Naive thymus-derived CD4-positive, alpha-beta T cell (primary cell): ENCODE data around the gene RPL7A. TPM values are rescaled to one million over a fixed set of nuclear protein-coding genes. Genes with fewer than 3 reads are reported as not detected.

Source experiments
- ATAC-seq: fragments of 150-1000 bp; cut with Tn5 transposase; 2 replicates; pipeline ENCODE4 v1.10.0; 2021; ENCODE audit warnings: mild to moderate bottlenecking, moderate library complexity
- CTCF ChIA-PET: fragments of 350-600 bp; sonication (Branson Sonifier 250); formaldehyde crosslinking; loops from one replicate; lab custom pipeline; 2021; ENCODE audit warnings: antibody characterized with exemption; lab: Charles Lee
- POLR2A ChIA-PET: fragments of 350-600 bp; sonication (Branson Sonifier 250); formaldehyde crosslinking; loops from one replicate; lab custom pipeline; 2021; ENCODE audit warnings: antibody characterized with exemption, inconsistent platforms; lab: Charles Lee
- DNase-seq, 9 donors: peaks; one replicate each; pipeline versions ENCODE4 v3.0.0 to v3.0.0-alpha.2; 2020 to 2022; ENCODE audit warnings: mixed read lengths in 1 of 9
- H3K27ac ChIP-seq: one replicate; pipeline ENCODE4 v1.7.0; 2013; ENCODE audit warnings: mild to moderate bottlenecking, low read depth, low read length, moderate library complexity
- H3K27me3 ChIP-seq, 2 donors: one replicate each; pipeline ENCODE4 v1.7.0; 2013; ENCODE audit warnings: low read length in 2 of 2, mild to moderate bottlenecking in 2 of 2, moderate library complexity in 2 of 2; ENCODE audit not compliant: control insufficient read depth in 2 of 2, insufficient read depth in 2 of 2
- H3K36me3 ChIP-seq, 3 experiments: 1 replicate in 2 of 3; 2 replicates in 1 of 3; pipeline ENCODE4 v1.7.0; 2013; ENCODE audit warnings: low read length in 3 of 3, mild to moderate bottlenecking in 3 of 3, moderate library complexity in 1 of 3; ENCODE audit not compliant: insufficient read depth in 3 of 3, control insufficient read depth in 2 of 3
- H3K4me1 ChIP-seq, 2 donors: one replicate each; pipeline ENCODE4 v1.7.0; 2013; ENCODE audit warnings: low read length in 2 of 2, mild to moderate bottlenecking in 2 of 2, moderate library complexity in 1 of 2; ENCODE audit not compliant: control insufficient read depth in 2 of 2, insufficient read depth in 2 of 2
- H3K4me3 ChIP-seq: 2 replicates; pipeline ENCODE4 v1.7.0; 2013; ENCODE audit warnings: mild to moderate bottlenecking, low read length
- H3K9me3 ChIP-seq, 3 experiments: 1 replicate in 2 of 3; 2 replicates in 1 of 3; pipeline ENCODE4 v1.7.0; 2013; ENCODE audit warnings: low read length in 3 of 3; ENCODE audit not compliant: control insufficient read depth in 2 of 3
- H3K27ac Mint-ChIP-seq, 9 donors: one replicate each; pipeline ENCODE4 v1.8.0; 2020 to 2022; ENCODE audit warnings: mixed read lengths in 9 of 9, mild to moderate bottlenecking in 8 of 9, moderate library complexity in 5 of 9, inconsistent platforms in 2 of 9
- H3K27me3 Mint-ChIP-seq, 5 donors: one replicate each; pipeline ENCODE4 v1.8.0; 2021 to 2022; ENCODE audit warnings: mixed read lengths in 5 of 5, mild to moderate bottlenecking in 1 of 5
- H3K36me3 Mint-ChIP-seq, 5 donors: one replicate each; pipeline ENCODE4 v1.8.0; 2020 to 2022; ENCODE audit warnings: mixed read lengths in 5 of 5, mild to moderate bottlenecking in 3 of 5, inconsistent platforms in 1 of 5
- H3K4me1 Mint-ChIP-seq, 7 donors: one replicate each; pipeline ENCODE4 v1.8.0; 2020 to 2022; ENCODE audit warnings: mixed read lengths in 7 of 7, mild to moderate bottlenecking in 3 of 7, inconsistent platforms in 1 of 7
- H3K4me3 Mint-ChIP-seq, 10 donors: one replicate each; pipeline ENCODE4 v1.8.0; 2020 to 2022; ENCODE audit warnings: mild to moderate bottlenecking in 10 of 10, mixed read lengths in 10 of 10, moderate library complexity in 6 of 10, inconsistent platforms in 2 of 10
- H3K9me3 Mint-ChIP-seq, 11 donors: one replicate each; pipeline ENCODE4 v1.8.0; 2020 to 2022; ENCODE audit warnings: mixed read lengths in 11 of 11, mild to moderate bottlenecking in 4 of 11, inconsistent platforms in 1 of 11, moderate library complexity in 1 of 11
- intact Hi-C, 2 donors: fragments of 100-400 bp; cut with micrococcal nuclease; formaldehyde crosslinking; loops; one replicate each; pipeline ENCODE4 v1.15.1; 2023
- polyA plus RNA-seq, 2 donors: library from polyadenylated mRNA; unstranded; fragments of 300-500 nt; fragmentation: Illumina TruSeq; gene quantifications; one replicate each; pipeline ENCODE4 v1.2.3, GENCODE V29; 2021
- total RNA-seq, 6 experiments: library from RNA in 5 of 6; stranded (reverse) in 5 of 6; gene quantifications; 1 replicate in 5 of 6; 2 replicates in 1 of 6; pipeline ENCODE4 v1.2.3 and lab custom pipeline; 2021 to 2026

The RPL7A gene
- total and polyA plus RNA-seq, 7 experiments from 2014 or later = 1,347 to 2,815 (median 2,127) TPM

DNA sequence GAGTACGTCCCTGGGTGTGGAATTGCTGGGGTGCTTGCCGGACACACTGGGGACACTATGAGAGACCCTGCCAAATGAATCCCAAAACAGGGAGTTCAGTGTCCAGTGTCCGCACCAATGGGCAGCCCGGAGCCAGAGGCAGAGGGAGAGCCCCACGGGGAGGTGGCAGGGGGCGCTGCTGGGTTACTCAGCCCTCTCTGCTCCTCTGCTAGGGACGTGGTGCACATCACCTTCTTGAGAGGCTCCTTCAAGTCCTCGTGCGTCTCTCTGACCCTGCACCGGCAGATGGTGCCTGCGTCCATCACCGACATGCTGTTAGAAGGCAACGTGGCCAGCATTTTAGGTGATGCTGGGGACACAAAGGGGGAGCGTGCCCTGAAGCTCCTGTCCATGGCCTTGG, 48.9 kb downstream of the RPL7A start:
- peak overlapping the region in 2 of 9 donors; percentile 22 to 46 for H3K27ac Mint-ChIP-seq
- ChIA-PET CTCF (interaction anchor here (0.7 kb wide), 1 partner anchor 10 kb away, joined by 4 read pairs; no protein-coding TSS in a partner anchor), POLR2A (no interaction called here)
- H3K27ac ChIP-seq = no peak overlapping the region
- H3K4me1 Mint-ChIP-seq = peaks cover 0 to 3% (median 0%) of the 10 kb centered on the region in 7 donors
- ATAC-seq = no peak
- no peaks in the 10 kb centered on the region for H3K9me3 Mint-ChIP-seq
- H3K4me3 ChIP-seq = no peak overlapping the region
- H3K27me3 ChIP-seq = no peaks in the 10 kb centered on the region
- no peak overlapping the region for H3K4me3 Mint-ChIP-seq
- H3K36me3 ChIP-seq = no peaks in the 10 kb centered on the region
- H3K4me1 ChIP-seq = no peaks in the 10 kb centered on the region
- intact Hi-C loops = no loop called here
- DNase-seq = no peak
- no peaks in the 10 kb centered on the region for H3K36me3 Mint-ChIP-seq
- no peaks in the 10 kb centered on the region for H3K27me3 Mint-ChIP-seq
- H3K9me3 ChIP-seq = no peaks in the 10 kb centered on the region

DNA sequence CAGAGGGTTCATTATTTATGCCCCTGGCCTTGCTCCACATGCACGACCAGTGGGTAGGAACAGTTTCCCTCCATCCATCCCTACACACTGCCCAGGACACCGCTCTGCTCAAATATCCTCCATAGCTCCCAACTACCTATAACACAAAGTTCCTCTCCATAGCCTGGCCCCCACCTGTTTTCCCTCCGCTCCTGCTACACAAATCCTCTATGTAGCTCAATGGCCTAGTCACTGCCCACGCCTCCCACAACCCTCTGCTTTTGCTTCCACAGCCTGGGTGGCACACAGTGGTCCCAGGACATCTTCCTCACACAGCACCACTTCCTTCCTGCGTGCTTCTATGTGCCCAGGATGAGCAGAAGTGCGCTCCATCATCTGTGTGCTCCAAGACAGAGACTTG, 49.4 kb downstream of the RPL7A start:
- no peaks in the 10 kb centered on the region for H3K9me3 ChIP-seq
- peaks cover 0 to 3% (median 0%) of the 10 kb centered on the region in 7 donors for H3K4me1 Mint-ChIP-seq
- H3K4me1 ChIP-seq = no peaks in the 10 kb centered on the region
- no peaks in the 10 kb centered on the region for H3K27me3 ChIP-seq
- H3K27me3 Mint-ChIP-seq = no peaks in the 10 kb centered on the region
- no peak overlapping the region for H3K27ac ChIP-seq
- no peaks in the 10 kb centered on the region for H3K36me3 Mint-ChIP-seq
- no peak overlapping the region for H3K4me3 Mint-ChIP-seq
- DNase-seq (no peak), ATAC-seq (no peak)
- no peak overlapping the region for H3K4me3 ChIP-seq
- intact Hi-C loops = no loop called here
- ChIA-PET POLR2A (no interaction called here), CTCF (interaction anchor here (0.7 kb wide), 1 partner anchor 11 kb away, joined by 4 read pairs; no protein-coding TSS in a partner anchor)
- peaks cover 0 to 4% (median 0%) of the 10 kb centered on the region in 3 experiments for H3K36me3 ChIP-seq
- H3K9me3 Mint-ChIP-seq = no peaks in the 10 kb centered on the region
- peak overlapping the region in 3 of 9 donors; percentile 22 to 46 (median 39) for H3K27ac Mint-ChIP-seq

DNA sequence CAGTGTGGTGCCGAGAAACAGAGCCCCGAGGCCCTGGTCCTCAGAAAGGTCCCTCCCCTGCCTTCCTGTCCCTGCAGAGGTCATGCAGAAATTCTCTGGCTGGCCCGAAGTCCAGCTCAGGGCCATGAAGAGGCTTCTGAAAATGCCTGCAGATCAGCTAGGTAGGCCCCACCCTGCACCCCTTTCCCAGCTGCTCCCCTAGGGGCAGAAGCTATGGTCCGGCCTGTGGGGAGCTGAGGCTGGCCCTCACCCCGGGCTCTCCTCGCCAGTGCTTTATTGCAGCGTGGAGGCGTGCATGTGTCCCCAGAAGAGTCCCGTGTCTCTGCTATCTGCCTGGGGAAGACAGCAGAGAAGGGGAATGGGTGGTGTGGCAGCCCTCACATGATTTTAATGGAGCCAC, 49.9 kb downstream of the RPL7A start:
- Histone ChIP-seq H3K9me3 (no peaks in the 10 kb centered on the region), H3K27me3 (no peaks in the 10 kb centered on the region), H3K4me1 (no peaks in the 10 kb centered on the region), H3K4me3 (no peak overlapping the region), H3K36me3 (peaks cover 0 to 9% (median 0%) of the 10 kb centered on the region in 3 experiments), H3K27ac (no peak overlapping the region)
- intact Hi-C loops = no loop called here
- ATAC-seq (no peak), DNase-seq (no peak)
- H3K27ac Mint-ChIP-seq = no peak overlapping the region
- H3K36me3 Mint-ChIP-seq = no peaks in the 10 kb centered on the region
- H3K4me1 Mint-ChIP-seq = peaks cover 0 to 3% (median 0%) of the 10 kb centered on the region in 7 donors
- POLR2A ChIA-PET = no interaction called here
- CTCF ChIA-PET = no interaction called here
- H3K4me3 Mint-ChIP-seq = no peak overlapping the region
- no peaks in the 10 kb centered on the region for H3K27me3 Mint-ChIP-seq
- H3K9me3 Mint-ChIP-seq = no peaks in the 10 kb centered on the region

DNA sequence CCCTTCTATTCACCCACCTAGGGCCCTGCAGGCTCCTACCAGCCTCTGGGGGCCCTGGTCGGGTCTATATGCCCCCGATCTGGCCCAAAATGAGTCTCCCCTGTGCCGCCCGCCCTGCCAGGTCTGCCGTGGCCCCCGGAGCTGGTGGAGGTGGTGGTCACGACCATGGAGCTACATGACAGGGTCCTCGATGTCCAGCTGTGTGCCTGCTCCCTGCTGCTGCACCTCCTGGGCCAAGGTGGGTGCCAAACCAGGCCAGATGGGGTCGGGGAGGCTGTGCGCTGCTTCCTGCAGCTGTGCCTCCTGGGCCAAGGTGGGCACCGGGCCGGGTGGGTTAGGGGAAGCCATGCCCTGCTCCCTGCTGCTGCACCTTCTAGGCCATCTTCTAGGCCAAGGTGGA, 52.3 kb downstream of the RPL7A start:
- Histone ChIP-seq H3K4me1 (no peaks in the 10 kb centered on the region), H3K27ac (no peak overlapping the region), H3K4me3 (no peak overlapping the region), H3K9me3 (no peaks in the 10 kb centered on the region), H3K27me3 (no peaks in the 10 kb centered on the region), H3K36me3 (peaks cover 0 to 20% (median 0%) of the 10 kb centered on the region in 3 experiments)
- DNase-seq (no peak), ATAC-seq (no peak)
- H3K36me3 Mint-ChIP-seq = peaks cover 0 to 1% (median 0%) of the 10 kb centered on the region in 5 donors
- H3K27ac Mint-ChIP-seq = no peak overlapping the region
- POLR2A ChIA-PET = no interaction called here
- CTCF ChIA-PET = interaction anchor here (1.1 kb wide), 1 partner anchor 214 kb away, joined by 4 read pairs; no protein-coding TSS in a partner anchor
- H3K4me3 Mint-ChIP-seq = no peak overlapping the region
- intact Hi-C loops = no loop called here
- H3K27me3 Mint-ChIP-seq = no peaks in the 10 kb centered on the region
- no peaks in the 10 kb centered on the region for H3K9me3 Mint-ChIP-seq
- H3K4me1 Mint-ChIP-seq = peaks cover 0 to 7% (median 4%) of the 10 kb centered on the region in 7 donors

Other genes with a start within 250 kb of the RPL7A start
- 100 to 1,000 TPM in 2 of 5 experiments, 10 to 100 TPM in 3; 73.9 to 123 (median 79.7) TPM for gene RALGDS, start 227.0 kb upstream of the RPL7A start, total RNA-seq
- 10 to 100 TPM; 17.8 to 35.7 TPM for gene RALGDS, start 227.0 kb upstream of the RPL7A start, polyA plus RNA-seq
- 10 to 100 TPM in 2 of 5 experiments, 1 to 10 TPM in 3; 3.4 to 14.8 (median 5.5) TPM for gene GBGT1, start 184.3 kb upstream of the RPL7A start, total RNA-seq
- under 1 TPM in 1 of 2 donors, not detected in 1; 0.14 TPM for gene GBGT1, start 184.3 kb upstream of the RPL7A start, polyA plus RNA-seq
- not detected for gene OBP2B, start 139.0 kb upstream of the RPL7A start, total RNA-seq
- not detected for gene OBP2B, start 139.0 kb upstream of the RPL7A start, polyA plus RNA-seq
- gene ABO, start 73.0 kb upstream of the RPL7A start, total RNA-seq = 1 to 10 TPM in 2 of 5 experiments, not detected in 3; 1.7 to 3.3 TPM
- not detected for gene ABO, start 73.0 kb upstream of the RPL7A start, polyA plus RNA-seq
- gene SURF6, start 12.0 kb upstream of the RPL7A start, total RNA-seq = 10 to 100 TPM; 15.4 to 33.5 (median 23.4) TPM
- 10 to 100 TPM in 1 of 2 donors, 1 to 10 TPM in 1; 9.8 to 18.7 TPM for gene SURF6, start 12.0 kb upstream of the RPL7A start, polyA plus RNA-seq
- 10 to 100 TPM; 26.5 to 44.6 (median 32.8) TPM for gene MED22, start 87 bp upstream of the RPL7A start, total RNA-seq
- 10 to 100 TPM; 13.5 to 20.2 TPM for gene MED22, start 87 bp upstream of the RPL7A start, polyA plus RNA-seq
- 10 to 100 TPM; 40.5 to 53.5 (median 47.9) TPM for gene SURF1, start 8.3 kb downstream of the RPL7A start, total RNA-seq
- 100 to 1,000 TPM in 1 of 2 donors, 10 to 100 TPM in 1; 96.1 to 128 TPM for gene SURF1, start 8.3 kb downstream of the RPL7A start, polyA plus RNA-seq
- gene SURF2, start 8.3 kb downstream of the RPL7A start, total RNA-seq = 10 to 100 TPM; 15.0 to 23.5 (median 15.6) TPM
- 10 to 100 TPM; 28.1 to 44.5 TPM for gene SURF2, start 8.3 kb downstream of the RPL7A start, polyA plus RNA-seq
- gene SURF4, start 27.8 kb downstream of the RPL7A start, total RNA-seq = 100 to 1,000 TPM in 1 of 5 experiments, 10 to 100 TPM in 4; 72.5 to 196 (median 75.1) TPM
- 100 to 1,000 TPM in 1 of 2 donors, 10 to 100 TPM in 1; 99.5 to 121 TPM for gene SURF4, start 27.8 kb downstream of the RPL7A start, polyA plus RNA-seq
- 1 to 10 TPM; 1.1 to 1.8 (median 1.5) TPM for gene STKLD1, start 28.1 kb downstream of the RPL7A start, total RNA-seq
- under 1 TPM in 1 of 2 donors, not detected in 1; 0.78 TPM for gene STKLD1, start 28.1 kb downstream of the RPL7A start, polyA plus RNA-seq
- gene REXO4, start 69.8 kb downstream of the RPL7A start, total RNA-seq = 10 to 100 TPM; 17.8 to 44.1 (median 28.6) TPM
- 10 to 100 TPM; 14.0 to 29.9 TPM for gene REXO4, start 69.8 kb downstream of the RPL7A start, polyA plus RNA-seq
- 1 to 10 TPM; 1.6 to 3.1 (median 2.5) TPM for gene ADAMTS13, start 74.1 kb downstream of the RPL7A start, total RNA-seq
- under 1 TPM; 0.07 to 0.35 TPM for gene ADAMTS13, start 74.1 kb downstream of the RPL7A start, polyA plus RNA-seq
- gene CACFD1, start 111.8 kb downstream of the RPL7A start, total RNA-seq = 1 to 10 TPM in 4 of 5 experiments, under 1 TPM in 1; 0.56 to 4.7 (median 3.1) TPM
- gene CACFD1, start 111.8 kb downstream of the RPL7A start, polyA plus RNA-seq = 1 to 10 TPM; 2.5 to 3.7 TPM
- gene SLC2A6, start 130.9 kb downstream of the RPL7A start, total RNA-seq = 10 to 100 TPM in 1 of 5 experiments, 1 to 10 TPM in 4; 2.4 to 34.7 (median 3.6) TPM
- gene SLC2A6, start 130.9 kb downstream of the RPL7A start, polyA plus RNA-seq = 1 to 10 TPM; 2.6 TPM
- not detected for gene MYMK, start 176.7 kb downstream of the RPL7A start, total RNA-seq
- not detected for gene MYMK, start 176.7 kb downstream of the RPL7A start, polyA plus RNA-seq
- gene ADAMTSL2, start 186.5 kb downstream of the RPL7A start, total RNA-seq = 1 to 10 TPM in 1 of 5 experiments, under 1 TPM in 3, not detected in 1; 0.69 to 2.7 (median 0.81) TPM
- under 1 TPM; 0.16 to 0.19 TPM for gene ADAMTSL2, start 186.5 kb downstream of the RPL7A start, polyA plus RNA-seq